HepG2 (cell line): ENCODE results near the gene MGMT. TPM values are rescaled to one million over a fixed set of nuclear protein-coding genes. Genes with fewer than 3 reads are reported as not detected.

Experiments
- ATF6 ChIP-seq: sonication (generic); formaldehyde crosslinking; conservative IDR thresholded peaks from 2 replicates; pipeline ENCODE4 v1.4.0; 2020; ENCODE audit warnings: missing genetic modification reagents
- E2F1 ChIP-seq: sonication (generic); formaldehyde crosslinking; IDR thresholded peaks from 2 replicates; pipeline ENCODE4 v1.5.0; 2020; ENCODE audit warnings: missing genetic modification reagents
- GZF1 ChIP-seq: sonication (generic); formaldehyde crosslinking; IDR thresholded peaks from 2 replicates; pipeline ENCODE4 v1.5.1; 2020; ENCODE audit warnings: mild to moderate bottlenecking, missing genetic modification reagents
- MAFF ChIP-seq: IDR thresholded peaks from 2 replicates; pipeline ENCODE4 v1.6.1; 2011; ENCODE audit warnings: low read depth, low read length, improper control_type of control experiment
- POGK ChIP-seq: sonication (generic); formaldehyde crosslinking; conservative IDR thresholded peaks from 2 replicates; pipeline ENCODE4 v1.8.0; 2022; ENCODE audit warnings: mild to moderate bottlenecking, moderate library complexity, missing genetic modification reagents
- RELA ChIP-seq: sonication (generic); formaldehyde crosslinking; IDR thresholded peaks from 2 replicates; pipeline ENCODE4 v1.4.0; 2020; ENCODE audit warnings: missing genetic modification reagents
- ZBTB14 ChIP-seq: sonication (generic); formaldehyde crosslinking; IDR thresholded peaks from 2 replicates; pipeline ENCODE4 v1.4.0; 2020; ENCODE audit warnings: missing genetic modification reagents
- ZNF207 ChIP-seq: fragments of 450-650 bp; IDR thresholded peaks from 2 replicates; pipeline ENCODE4 v1.6.1; 2016; ENCODE audit warnings: antibody characterized with exemption, borderline replicate concordance
- ZNF30 ChIP-seq: sonication (generic); formaldehyde crosslinking; IDR thresholded peaks from 2 replicates; pipeline ENCODE4 v1.5.0; 2020; ENCODE audit warnings: mild to moderate bottlenecking, missing genetic modification reagents
- polyA plus RNA-seq, 8 experiments: library from polyadenylated mRNA; depleted of rRNA in 3 of 8; stranded (reverse) in 7 of 8; unstranded in 1 of 8; fragments of >200 nt; fragmentation: Illumina TruSeq in 4 of 8; extraction: Trizol in 4 of 8; gene quantifications; 2 replicates each; pipeline versions ENCODE4 v1.2.1 to v1.2.3, GENCODE V29; 2011 to 2016; ENCODE audit warnings: low read depth in 4 of 8, missing spikeins in 1 of 8, mixed read lengths in 1 of 8; ENCODE audit not compliant: insufficient read depth in 1 of 8
- total RNA-seq, 5 experiments: library from RNA; depleted of rRNA; stranded (reverse); fragments of >200 nt; fragmentation: Illumina TruSeq; extraction: Trizol; gene quantifications; 2 replicates each; pipeline ENCODE4 v1.2.3, GENCODE V29; 2016; ENCODE audit warnings: low read depth in 1 of 5

The MGMT gene
- total and polyA plus RNA-seq, 2 of the 13 experiments (the other 11 are each of a cell fraction or from before 2014, with no cell fraction given), result 12.0 to 19.5 TPM

GRCh38 chr10:129727071-129727470, 260.0 kb downstream of the MGMT start (continued):
- TF ChIP-seq POGK (CRISPR knock-in tag), result no peak
- no peak for TF ChIP-seq GZF1 (CRISPR knock-in tag)
- no peak for TF ChIP-seq MAFF
- no peak for TF ChIP-seq RELA (CRISPR knock-in tag)
- no peak for TF ChIP-seq ATF6 (CRISPR knock-in tag)
- no peak for TF ChIP-seq E2F1 (CRISPR knock-in tag)
- TF ChIP-seq ZBTB14 (CRISPR knock-in tag), result no peak
- no peak for TF ChIP-seq ZNF30
- no peak for TF ChIP-seq ZNF207
